NOMO-1 treated with DMSO at 0.1 percent for 48 hours (cell line): Measurements from ENCODE around the gene KRAS.
"Not testable (repeated sequence)": the region's sequence is repeated elsewhere in the genome, so short reads cannot be mapped to it uniquely, and the experiment has no call there.

Experiments used
- DNase-seq: peaks from one replicate; lab custom pipeline; 2025; ENCODE audit not compliant: unreplicated experiment; lab: John Stamatoyannopoulos, UW

The KRAS gene

GRCh38 chr12:25250744-25251730 is at the start of gene KRAS:
TSS of gene KRAS (minus strand) at chr12:25250929.
- DNase-seq = peak; percentile 96

GRCh38 chr12:25296381-25296780 is 45.7 kb upstream of the KRAS start:
- no peak for DNase-seq

GRCh38 chr12:25295361-25295760 is 44.6 kb upstream of the KRAS start:
- no peak for DNase-seq

GRCh38 chr12:25293653-25294052 is 42.9 kb upstream of the KRAS start:
- no peak for DNase-seq

GRCh38 chr12:25292810-25293221 is 42.1 kb upstream of the KRAS start:
- DNase-seq = not testable (repeated sequence)

GRCh38 chr12:25287610-25288009 is 36.9 kb upstream of the KRAS start:
- DNase-seq = no peak

GRCh38 chr12:25286837-25287236 is 36.1 kb upstream of the KRAS start:
- DNase-seq = no peak

- DNase-seq = no peak
Measured at GRCh38 chr12:25284024-25284423, 33.3 kb upstream of the KRAS start.

GRCh38 chr12:25283006-25283405 is 32.3 kb upstream of the KRAS start:
- DNase-seq = no peak

GRCh38 chr12:25280082-25280481 is 29.4 kb upstream of the KRAS start:
- DNase-seq = no peak

- DNase-seq = no peak
Measured at GRCh38 chr12:25278269-25278668, 27.5 kb upstream of the KRAS start.

GRCh38 chr12:25276199-25276937 is 25.6 kb upstream of the KRAS start:
- peak; percentile 28 for DNase-seq

GRCh38 chr12:25271486-25272098 is 20.9 kb upstream of the KRAS start:
- DNase-seq = no peak

GRCh38 chr12:25269701-25270100 is 19.0 kb upstream of the KRAS start:
- DNase-seq = peak; percentile 80

- DNase-seq = no peak
Measured at GRCh38 chr12:25266497-25266896, 15.8 kb upstream of the KRAS start.

GRCh38 chr12:25264862-25265261 is 14.1 kb upstream of the KRAS start:
- DNase-seq = no peak

- DNase-seq = no peak
Measured at GRCh38 chr12:25264114-25264513, 13.4 kb upstream of the KRAS start.

GRCh38 chr12:25263594-25263993 is 12.9 kb upstream of the KRAS start:
- no peak for DNase-seq

GRCh38 chr12:25262389-25263074 is 11.8 kb upstream of the KRAS start:
- DNase-seq = no peak

- DNase-seq = no peak
Measured at GRCh38 chr12:25257590-25258324, 7.0 kb upstream of the KRAS start.
